Measurements from ENCODE around the gene DTX1.
"Not testable (repeated sequence)": the region's sequence is repeated elsewhere in the genome, so short reads cannot be mapped to it uniquely, and the experiment has no call there.

DTX1 gene

GRCh38 chr12:113115455-113116126 lies 59.1 kb downstream of the DTX1 start:
- no peak for DNase-seq (ENCODE audit: low spot score)

- no peak for DNase-seq (ENCODE audit: low spot score)
Measured at GRCh38 chr12:113116875-113117274, 60.3 kb downstream of the DTX1 start.

DNA sequence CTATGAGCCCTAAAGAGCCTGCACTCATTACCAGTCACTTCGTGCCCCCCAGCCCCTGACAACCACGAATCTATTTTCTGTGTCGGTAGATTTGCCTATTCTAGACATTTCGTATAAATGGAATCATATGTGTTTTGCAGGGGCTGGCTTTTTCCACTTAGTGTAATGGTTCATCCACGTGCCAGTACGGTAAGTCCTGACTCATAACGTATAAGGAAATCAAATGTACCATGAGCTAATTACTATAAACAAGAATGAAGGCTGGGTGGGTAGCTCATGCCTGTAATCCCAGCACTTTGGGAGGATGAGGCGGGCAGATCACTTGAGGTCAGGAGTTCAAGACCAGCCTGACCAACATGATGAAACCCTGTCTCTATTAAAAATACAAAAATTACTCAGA lies 61.2 kb downstream of the DTX1 start:
- not testable (repeated sequence) for DNase-seq (ENCODE audit: low spot score)

DNA sequence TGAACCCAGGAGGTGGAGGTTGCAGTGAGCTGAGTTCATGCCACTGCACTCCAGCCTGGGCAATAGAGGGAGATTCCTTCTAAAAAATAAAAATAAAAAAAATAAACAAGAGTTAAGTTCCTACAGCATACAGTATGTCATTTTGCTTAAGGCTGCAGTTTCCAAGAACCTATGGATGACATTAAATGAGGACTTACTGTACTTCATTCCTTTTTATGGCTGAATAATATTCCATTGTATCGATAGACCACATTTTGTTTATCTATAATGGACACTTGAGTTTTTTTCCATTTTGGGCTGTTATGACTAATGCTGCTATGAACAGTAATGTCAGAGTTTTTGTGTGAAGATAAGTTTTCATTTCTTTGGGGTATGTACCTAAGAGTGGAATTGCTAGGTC lies 61.6 kb downstream of the DTX1 start:
- no peak for DNase-seq (ENCODE audit: low spot score)

DNA sequence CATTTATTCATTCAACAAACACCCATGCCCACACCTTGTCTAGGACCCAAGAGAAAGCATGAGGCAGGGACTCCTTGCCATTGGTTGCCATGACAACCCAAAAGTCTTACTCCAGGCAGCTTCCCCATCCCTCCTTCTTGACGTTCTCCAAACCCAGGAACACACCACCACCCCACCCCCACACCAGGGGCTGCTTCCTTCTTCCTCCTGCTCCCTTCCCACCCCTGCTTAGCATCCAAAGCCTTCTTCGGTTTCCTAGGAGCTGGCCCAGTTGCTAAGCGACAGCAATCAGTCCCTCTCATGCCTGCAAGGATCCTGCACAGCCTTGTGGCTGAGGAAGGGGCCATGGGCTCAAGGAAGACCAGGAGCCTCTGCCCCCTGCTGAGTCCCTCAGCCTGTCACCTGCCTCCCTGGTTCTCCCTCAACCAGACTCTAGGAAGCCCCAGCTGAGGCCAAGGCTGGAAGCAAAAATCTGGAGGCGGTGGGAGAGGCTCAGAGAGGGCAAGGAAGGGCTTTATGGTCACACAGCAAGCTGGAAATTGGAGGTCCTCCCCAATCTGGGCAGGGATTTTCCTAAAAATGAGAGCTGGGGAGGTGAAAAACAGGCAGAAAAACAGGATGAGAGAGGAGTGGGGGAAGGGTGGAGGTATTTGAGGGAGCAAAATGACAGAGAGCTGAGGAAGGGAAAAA lies 63.6 kb downstream of the DTX1 start:
- no peak for DNase-seq (ENCODE audit: low spot score)

- DNase-seq (ENCODE audit: low spot score): no peak
Measured at GRCh38 chr12:113120670-113121370, 64.3 kb downstream of the DTX1 start.

DNA sequence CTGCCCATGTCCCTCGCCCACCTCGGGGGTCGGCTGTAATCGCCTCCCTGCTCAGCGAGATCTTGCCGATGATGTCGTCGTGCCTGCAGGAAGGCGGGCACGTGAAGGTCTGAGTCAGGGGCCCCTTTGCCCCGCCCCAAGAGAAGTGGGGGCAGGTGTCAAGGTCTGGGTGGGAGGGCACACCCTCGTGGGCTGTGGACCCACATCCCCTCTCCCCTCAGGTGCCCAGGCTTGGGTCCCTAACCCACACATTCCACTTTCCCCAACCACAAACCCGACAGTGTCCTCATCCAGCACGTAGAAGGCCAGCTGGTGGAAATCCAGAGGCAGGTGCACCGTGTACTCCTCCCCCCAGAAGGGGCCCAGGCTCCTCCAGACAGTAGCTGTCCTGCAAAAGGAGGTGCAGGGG lies 71.3 kb downstream of the DTX1 start:
- no peak for DNase-seq (ENCODE audit: low spot score)

GRCh38 chr12:113128802-113129663 lies 72.5 kb downstream of the DTX1 start:
- DNase-seq (ENCODE audit: low spot score): no peak

- no peak for DNase-seq (ENCODE audit: low spot score)
Measured at GRCh38 chr12:113129664-113130456, 73.3 kb downstream of the DTX1 start.

DNA sequence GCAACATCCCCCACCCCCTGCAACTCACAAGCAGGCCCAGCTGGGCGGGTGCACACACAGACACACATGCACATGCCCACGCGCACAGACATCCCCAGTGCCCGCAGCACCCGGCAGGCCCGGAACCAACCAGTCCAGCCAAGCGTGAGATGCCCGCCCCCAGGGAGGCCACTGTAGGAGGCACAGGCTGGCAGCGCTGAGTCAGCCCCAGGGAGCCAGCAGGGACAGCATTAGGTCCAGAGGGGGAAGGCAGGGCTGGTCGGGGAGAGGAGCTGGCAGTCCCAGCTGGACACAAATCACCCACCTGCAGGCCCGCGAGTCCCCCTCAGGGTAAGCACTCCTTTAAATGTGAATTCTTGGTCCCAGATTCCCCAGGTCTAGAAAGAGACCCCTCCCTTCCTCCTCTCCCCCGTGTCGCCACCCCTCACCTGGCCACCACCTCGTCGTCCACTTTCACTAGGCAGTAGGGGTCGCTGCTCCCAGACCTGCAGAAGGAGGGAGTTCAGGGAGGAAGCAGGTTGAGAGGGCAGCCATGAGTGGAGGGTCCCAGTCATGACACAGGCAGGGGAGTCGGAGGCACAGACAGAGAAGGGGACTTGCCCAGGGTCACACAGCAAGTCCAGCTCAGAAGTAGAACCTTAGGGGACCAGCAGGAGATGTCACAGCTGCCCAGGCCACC lies 74.1 kb downstream of the DTX1 start:
- no peak for DNase-seq (ENCODE audit: low spot score)

- DNase-seq (ENCODE audit: low spot score): no peak
Measured at GRCh38 chr12:113131556-113131955, 75.0 kb downstream of the DTX1 start.

GRCh38 chr12:113133036-113133435 lies 76.5 kb downstream of the DTX1 start:
- no peak for DNase-seq (ENCODE audit: low spot score)

- DNase-seq (ENCODE audit: low spot score): no peak
Measured at GRCh38 chr12:113133666-113134065, 77.1 kb downstream of the DTX1 start.

DNA sequence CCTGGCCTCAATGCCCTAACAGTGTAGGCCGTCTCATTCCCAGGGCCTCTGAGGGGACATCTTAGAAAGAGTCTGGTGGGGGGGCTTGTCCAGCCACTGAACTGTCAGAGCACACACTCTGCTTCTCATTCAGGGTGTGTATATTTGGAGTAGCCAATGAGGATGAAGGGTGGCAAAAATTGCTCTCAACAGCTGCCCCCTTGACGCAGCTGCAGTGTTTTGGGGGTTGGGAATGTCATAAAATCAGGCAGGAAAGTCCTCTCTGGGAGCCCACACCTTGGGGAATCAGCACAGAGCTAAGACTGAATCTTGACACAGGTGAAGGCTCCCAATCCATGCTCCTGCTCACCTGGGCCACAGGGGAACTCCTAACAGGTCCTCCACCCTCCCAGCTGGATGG lies 77.5 kb downstream of the DTX1 start:
- DNase-seq (ENCODE audit: low spot score): no peak

- DNase-seq (ENCODE audit: low spot score): no peak
Measured at GRCh38 chr12:113134521-113134951, 78.0 kb downstream of the DTX1 start.

- DNase-seq (ENCODE audit: low spot score): no peak
Measured at GRCh38 chr12:113135178-113136127, 78.9 kb downstream of the DTX1 start, which contains the start of gene RASAL1. RASAL1 (minus strand) TSS chr12:113135761; CDS start chr12:113135462, 299 bp downstream.

DNA sequence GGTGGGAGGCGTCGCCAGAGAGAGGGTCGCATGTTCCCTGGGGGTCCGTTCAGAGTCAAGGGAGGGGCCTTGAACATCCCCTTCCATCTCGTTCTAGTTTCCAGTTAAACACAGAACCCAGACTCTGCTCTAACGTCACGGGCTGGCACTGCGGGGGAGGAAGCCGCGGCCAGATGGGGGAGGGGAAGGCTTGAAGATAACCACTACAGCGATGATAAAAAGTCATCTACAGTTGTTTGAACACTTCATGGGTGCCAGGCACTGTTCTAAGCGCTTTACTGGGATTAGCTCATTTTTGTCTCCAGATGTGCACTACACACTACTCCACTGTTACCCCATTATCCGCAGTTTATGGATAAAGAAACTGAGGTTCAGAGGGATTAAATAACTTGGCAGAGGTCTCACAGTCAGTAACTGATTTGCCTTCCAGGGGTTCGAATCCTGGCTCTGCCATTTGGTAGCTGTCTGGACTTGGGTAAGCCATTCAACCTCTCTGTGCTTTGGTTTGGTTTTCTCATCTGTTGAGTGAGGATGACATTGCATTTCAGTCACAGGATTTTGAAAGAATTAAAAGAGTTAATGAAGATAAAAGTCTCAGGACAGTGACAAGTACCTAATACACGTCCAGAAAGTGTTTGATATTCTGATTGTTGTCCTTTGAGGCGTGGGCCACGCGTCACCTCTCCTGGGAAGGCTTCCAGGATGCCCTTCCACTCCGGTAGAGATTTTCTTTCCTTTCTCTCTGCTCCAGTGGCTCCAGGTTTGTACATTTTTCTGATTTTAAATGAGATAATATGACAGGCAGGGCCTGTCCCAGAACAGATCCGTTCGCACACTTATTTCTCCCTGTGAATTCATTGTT lies 79.8 kb downstream of the DTX1 start:
- DNase-seq (ENCODE audit: low spot score): no peak

GRCh38 chr12:113136990-113137511 lies 80.5 kb downstream of the DTX1 start:
- DNase-seq (ENCODE audit: low spot score): no peak
